GM18909 (cell line): ENCODE measurements around the gene ETV6.

Experiments
- ATAC-seq: cut with Tn5 transposase; IDR thresholded peaks from one replicate; pipeline ENCODE4 v1.9.1; 2021; ENCODE audit warnings: mild to moderate bottlenecking; ENCODE audit not compliant: unreplicated experiment, poor library complexity

The ETV6 gene

GRCh38 chr12:11870041-11870451 lies 220.6 kb downstream of the ETV6 start:
- ATAC-seq: no peak

GRCh38 chr12:11872055-11872454 lies 222.6 kb downstream of the ETV6 start:
- ATAC-seq: no peak

- no peak for ATAC-seq
Measured at GRCh38 chr12:11875414-11875935, 226.0 kb downstream of the ETV6 start.

- ATAC-seq: no peak
Measured at GRCh38 chr12:11876307-11876706, 226.8 kb downstream of the ETV6 start.

- no peak for ATAC-seq
Measured at GRCh38 chr12:11877102-11877826, 227.8 kb downstream of the ETV6 start.

- ATAC-seq: no peak
Measured at GRCh38 chr12:11877869-11878780, 228.7 kb downstream of the ETV6 start.

GRCh38 chr12:11879306-11879705 lies 229.8 kb downstream of the ETV6 start:
- no peak for ATAC-seq

GRCh38 chr12:11880381-11880780 lies 230.9 kb downstream of the ETV6 start:
- ATAC-seq: no peak

GRCh38 chr12:11881835-11882234 lies 232.4 kb downstream of the ETV6 start:
- ATAC-seq: no peak

- ATAC-seq: no peak
Measured at GRCh38 chr12:11882301-11883019, 233.0 kb downstream of the ETV6 start.

- ATAC-seq: no peak
Measured at GRCh38 chr12:11884116-11884515, 234.6 kb downstream of the ETV6 start.

GRCh38 chr12:11884706-11885105 lies 235.2 kb downstream of the ETV6 start:
- ATAC-seq: no peak

GRCh38 chr12:11885261-11886038 lies 236.0 kb downstream of the ETV6 start:
- ATAC-seq: no peak

- no peak for ATAC-seq
Measured at GRCh38 chr12:11886339-11886738, 236.9 kb downstream of the ETV6 start.

- ATAC-seq: no peak
Measured at GRCh38 chr12:11888029-11888428, 238.6 kb downstream of the ETV6 start.

- no peak for ATAC-seq
Measured at GRCh38 chr12:11891346-11891745, 241.9 kb downstream of the ETV6 start.

GRCh38 chr12:11891754-11892386 lies 242.4 kb downstream of the ETV6 start:
- ATAC-seq: no peak

- no peak for ATAC-seq
Measured at GRCh38 chr12:11893998-11894397, 244.5 kb downstream of the ETV6 start.

GRCh38 chr12:11894890-11895289 lies 245.4 kb downstream of the ETV6 start:
- ATAC-seq: no peak
